HL-60 (cell line): ENCODE measurements around the gene SOWAHB.
A peak's percentile ranks its signal among the peaks of the same experiment; 100 is the strongest.

Experiments
- DNase-seq, 2 experiments: peaks; one replicate each; pipeline ENCODE4 v3.0.0-alpha.2; 2010 to 2020; ENCODE audit warnings: low read depth in 1 of 2, low spot score in 1 of 2
- H3K27ac ChIP-seq: fragments of 250-450 bp; sonication (Bioruptor Pico); replicated peaks from 2 replicates; pipeline ENCODE4 v1.5.1; 2020; ENCODE audit warnings: mild to moderate bottlenecking, moderate library complexity
- H3K27me3 ChIP-seq: fragments of 250-450 bp; sonication (Bioruptor Pico); 2 replicates; pipeline ENCODE4 v1.5.1; 2021; ENCODE audit warnings: mild to moderate bottlenecking, moderate library complexity; ENCODE audit not compliant: insufficient read depth, poor library complexity, severe bottlenecking
- H3K4me3 ChIP-seq: replicated peaks from 2 replicates; pipeline ENCODE4 v1.5.1; 2011; ENCODE audit warnings: mild to moderate bottlenecking, control low read depth, low read length; ENCODE audit not compliant: insufficient read depth
- CTCF ChIP-seq: IDR thresholded peaks from one replicate; pipeline ENCODE4 v1.5.1; 2011; ENCODE audit warnings: low read length, control low read depth, inconsistent platforms; ENCODE audit not compliant: insufficient read depth
- GABPA ChIP-seq: IDR thresholded peaks from 2 replicates; pipeline ENCODE4 v1.6.1; 2012; ENCODE audit warnings: low read depth
- POLR2AphosphoS5 ChIP-seq: IDR thresholded peaks from 2 replicates; pipeline ENCODE4 v1.6.1; 2012; ENCODE audit warnings: low read depth
- SPI1 ChIP-seq: IDR thresholded peaks from 2 replicates; pipeline ENCODE4 v1.6.1; 2012; ENCODE audit warnings: low read depth, mild to moderate bottlenecking, borderline replicate concordance
- TF ChIP-seq, protein P1 (sequence below): IDR thresholded peaks from 2 replicates; pipeline ENCODE4 v1.6.1; 2012; ENCODE audit warnings: low read depth; ENCODE audit not compliant: insufficient replicate concordance

Gene SOWAHB

GRCh38 chr4:76858319-76858718 is 39.6 kb downstream of the SOWAHB start:
- no peaks in the 10 kb centered on the region for H3K27me3 ChIP-seq
- no peak for DNase-seq
- H3K27ac ChIP-seq, result no peak overlapping the region
- H3K4me3 ChIP-seq, result no peak overlapping the region
- no peak for TF ChIP-seq POLR2AphosphoS5
- no peak for TF ChIP-seq SPI1
- no peak for TF ChIP-seq GABPA
- TF ChIP-seq CTCF, result no peak
- TF ChIP-seq, protein P1, sequence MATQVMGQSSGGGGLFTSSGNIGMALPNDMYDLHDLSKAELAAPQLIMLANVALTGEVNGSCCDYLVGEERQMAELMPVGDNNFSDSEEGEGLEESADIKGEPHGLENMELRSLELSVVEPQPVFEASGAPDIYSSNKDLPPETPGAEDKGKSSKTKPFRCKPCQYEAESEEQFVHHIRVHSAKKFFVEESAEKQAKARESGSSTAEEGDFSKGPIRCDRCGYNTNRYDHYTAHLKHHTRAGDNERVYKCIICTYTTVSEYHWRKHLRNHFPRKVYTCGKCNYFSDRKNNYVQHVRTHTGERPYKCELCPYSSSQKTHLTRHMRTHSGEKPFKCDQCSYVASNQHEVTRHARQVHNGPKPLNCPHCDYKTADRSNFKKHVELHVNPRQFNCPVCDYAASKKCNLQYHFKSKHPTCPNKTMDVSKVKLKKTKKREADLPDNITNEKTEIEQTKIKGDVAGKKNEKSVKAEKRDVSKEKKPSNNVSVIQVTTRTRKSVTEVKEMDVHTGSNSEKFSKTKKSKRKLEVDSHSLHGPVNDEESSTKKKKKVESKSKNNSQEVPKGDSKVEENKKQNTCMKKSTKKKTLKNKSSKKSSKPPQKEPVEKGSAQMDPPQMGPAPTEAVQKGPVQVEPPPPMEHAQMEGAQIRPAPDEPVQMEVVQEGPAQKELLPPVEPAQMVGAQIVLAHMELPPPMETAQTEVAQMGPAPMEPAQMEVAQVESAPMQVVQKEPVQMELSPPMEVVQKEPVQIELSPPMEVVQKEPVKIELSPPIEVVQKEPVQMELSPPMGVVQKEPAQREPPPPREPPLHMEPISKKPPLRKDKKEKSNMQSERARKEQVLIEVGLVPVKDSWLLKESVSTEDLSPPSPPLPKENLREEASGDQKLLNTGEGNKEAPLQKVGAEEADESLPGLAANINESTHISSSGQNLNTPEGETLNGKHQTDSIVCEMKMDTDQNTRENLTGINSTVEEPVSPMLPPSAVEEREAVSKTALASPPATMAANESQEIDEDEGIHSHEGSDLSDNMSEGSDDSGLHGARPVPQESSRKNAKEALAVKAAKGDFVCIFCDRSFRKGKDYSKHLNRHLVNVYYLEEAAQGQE, result no peak

DNA sequence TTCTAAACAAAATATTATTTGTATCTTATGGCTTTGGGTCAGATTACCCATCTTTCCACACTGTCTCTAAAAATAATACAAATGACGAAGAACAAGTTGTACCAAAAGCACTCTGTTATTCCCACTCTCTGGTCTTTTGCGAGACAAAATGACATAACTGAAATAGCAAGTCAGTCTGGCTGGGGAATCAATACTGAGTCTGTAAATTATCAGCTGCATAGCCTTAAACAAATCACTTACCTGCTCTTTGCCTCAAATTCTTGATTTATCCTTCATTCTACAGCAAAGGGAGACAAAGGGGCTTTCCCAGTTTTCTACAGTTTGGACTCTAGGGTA is 40.9 kb downstream of the SOWAHB start:
- Histone ChIP-seq H3K27ac (no peak overlapping the region), H3K4me3 (no peak overlapping the region), H3K27me3 (no peaks in the 10 kb centered on the region)
- TF ChIP-seq POLR2AphosphoS5 (no peak), GABPA (no peak), SPI1 (no peak), CTCF (no peak)
- TF ChIP-seq, protein P1, result no peak
- DNase-seq, result no peak

GRCh38 chr4:76856243-76857073 is 41.5 kb downstream of the SOWAHB start:
- H3K27me3 ChIP-seq, result no peaks in the 10 kb centered on the region
- no peak for TF ChIP-seq SPI1
- no peak for TF ChIP-seq CTCF
- TF ChIP-seq GABPA, result no peak
- no peak for TF ChIP-seq POLR2AphosphoS5
- TF ChIP-seq, protein P1, result no peak
- H3K27ac ChIP-seq, result no peak overlapping the region
- H3K4me3 ChIP-seq, result no peak overlapping the region
- DNase-seq, result peak in 1 of 2 experiments; percentile 2
